BLaER1 (cell line): ENCODE results near the gene GDPD4.

Source experiments
- H3K27ac ChIP-seq: shearing (Covaris generic); formaldehyde crosslinking; 2 replicates; pipeline ENCODE4 v1.8.1; 2022
- H3K27me3 ChIP-seq: shearing (Covaris generic); formaldehyde crosslinking; 2 replicates; pipeline ENCODE4 v1.8.1; 2022
- H3K36me3 ChIP-seq: shearing (Covaris generic); formaldehyde crosslinking; 2 replicates; pipeline ENCODE4 v1.8.1; 2022
- H3K4me1 ChIP-seq: shearing (Covaris generic); formaldehyde crosslinking; 2 replicates; pipeline ENCODE4 v1.8.1; 2022
- H3K4me2 ChIP-seq: shearing (Covaris generic); formaldehyde crosslinking; 2 replicates; pipeline ENCODE4 v1.8.1; 2022
- H3K4me3 ChIP-seq: shearing (Covaris generic); formaldehyde crosslinking; 2 replicates; pipeline ENCODE4 v1.8.1; 2022
- H3K9ac ChIP-seq: shearing (Covaris generic); formaldehyde crosslinking; 2 replicates; pipeline ENCODE4 v1.8.1; 2022
- H3K9me3 ChIP-seq: shearing (Covaris generic); formaldehyde crosslinking; 2 replicates; pipeline ENCODE4 v1.8.1; 2022
- H4K20me1 ChIP-seq: shearing (Covaris generic); formaldehyde crosslinking; 2 replicates; pipeline ENCODE4 v1.8.1; 2022
- Cebpa-rat ChIP-seq: shearing (Covaris generic); IDR thresholded peaks from 2 replicates; pipeline ENCODE4 v1.8.1; 2022

The GDPD4 gene

GRCh38 chr11:77301510-77301909 is at the start of gene GDPD4:
Gene GDPD4, minus strand, starts transcription at chr11:77301686. Its CDS starts 16,549 bp downstream, at chr11:77285137.
- Histone ChIP-seq H3K27me3 (no peaks in the 10 kb centered on the region), H3K9ac (no peak within 1 kb of the TSS), H3K9me3 (no peaks in the 10 kb centered on the region), H3K27ac (no peak within 1 kb of the TSS), H3K4me1 (no peaks in the 10 kb centered on the region), H3K4me2 (no peak within 1 kb of the TSS), H3K36me3 (no peaks in the 10 kb centered on the region), H3K4me3 (no peak within 1 kb of the TSS), H4K20me1 (no peaks in the 10 kb centered on the region)
- no peak for TF ChIP-seq Cebpa-rat

- H3K27me3 ChIP-seq, result no peaks in the 10 kb centered on the region
- no peaks in the 10 kb centered on the region for H3K4me1 ChIP-seq
- no peaks in the 10 kb centered on the region for H4K20me1 ChIP-seq
- H3K27ac ChIP-seq, result no peak overlapping the region
- H3K36me3 ChIP-seq, result peaks cover 69% of the 10 kb centered on the region
- no peaks in the 10 kb centered on the region for H3K9me3 ChIP-seq
- H3K4me3 ChIP-seq, result no peak overlapping the region
- H3K9ac ChIP-seq, result no peak overlapping the region
- no peak for TF ChIP-seq Cebpa-rat
- no peak overlapping the region for H3K4me2 ChIP-seq
These were observed 46.5 kb upstream of the GDPD4 start for GRCh38 chr11:77347948-77348347.

- H3K9me3 ChIP-seq, result no peaks in the 10 kb centered on the region
- H4K20me1 ChIP-seq, result no peaks in the 10 kb centered on the region
- no peak for TF ChIP-seq Cebpa-rat
- H3K27ac ChIP-seq, result no peak overlapping the region
- no peaks in the 10 kb centered on the region for H3K27me3 ChIP-seq
- H3K36me3 ChIP-seq, result peaks cover 71% of the 10 kb centered on the region
- no peak overlapping the region for H3K4me2 ChIP-seq
- H3K4me3 ChIP-seq, result no peak overlapping the region
- H3K4me1 ChIP-seq, result no peaks in the 10 kb centered on the region
- H3K9ac ChIP-seq, result no peak overlapping the region
These were observed 45.6 kb upstream of the GDPD4 start for GRCh38 chr11:77346906-77347603.

GRCh38 chr11:77345621-77346020 is 44.1 kb upstream of the GDPD4 start:
- no peaks in the 10 kb centered on the region for H4K20me1 ChIP-seq
- H3K9ac ChIP-seq, result no peak overlapping the region
- no peak overlapping the region for H3K4me2 ChIP-seq
- H3K4me3 ChIP-seq, result no peak overlapping the region
- peaks cover 85% of the 10 kb centered on the region for H3K36me3 ChIP-seq
- no peaks in the 10 kb centered on the region for H3K27me3 ChIP-seq
- H3K9me3 ChIP-seq, result no peaks in the 10 kb centered on the region
- H3K4me1 ChIP-seq, result no peaks in the 10 kb centered on the region
- H3K27ac ChIP-seq, result no peak overlapping the region
- TF ChIP-seq Cebpa-rat, result no peak

GRCh38 chr11:77340501-77340900 is 39.0 kb upstream of the GDPD4 start:
- no peak overlapping the region for H3K4me2 ChIP-seq
- no peak for TF ChIP-seq Cebpa-rat
- H3K27me3 ChIP-seq, result no peaks in the 10 kb centered on the region
- peaks cover 93% of the 10 kb centered on the region for H3K36me3 ChIP-seq
- H4K20me1 ChIP-seq, result no peaks in the 10 kb centered on the region
- no peak overlapping the region for H3K27ac ChIP-seq
- H3K9me3 ChIP-seq, result no peaks in the 10 kb centered on the region
- no peaks in the 10 kb centered on the region for H3K4me1 ChIP-seq
- H3K4me3 ChIP-seq, result no peak overlapping the region
- no peak overlapping the region for H3K9ac ChIP-seq

GRCh38 chr11:77332259-77332658 is 30.8 kb upstream of the GDPD4 start:
- no peaks in the 10 kb centered on the region for H4K20me1 ChIP-seq
- H3K9me3 ChIP-seq, result peaks cover 8% of the 10 kb centered on the region
- no peaks in the 10 kb centered on the region for H3K4me1 ChIP-seq
- TF ChIP-seq Cebpa-rat, result no peak
- no peak overlapping the region for H3K4me2 ChIP-seq
- H3K27ac ChIP-seq, result no peak overlapping the region
- peaks cover 58% of the 10 kb centered on the region for H3K36me3 ChIP-seq
- no peak overlapping the region for H3K4me3 ChIP-seq
- no peak overlapping the region for H3K9ac ChIP-seq
- H3K27me3 ChIP-seq, result no peaks in the 10 kb centered on the region

GRCh38 chr11:77325159-77325558 is 23.7 kb upstream of the GDPD4 start:
- Histone ChIP-seq H4K20me1 (no peaks in the 10 kb centered on the region), H3K9me3 (no peaks in the 10 kb centered on the region), H3K27ac (no peak overlapping the region), H3K4me1 (no peaks in the 10 kb centered on the region), H3K4me2 (no peak overlapping the region), H3K9ac (no peak overlapping the region), H3K27me3 (no peaks in the 10 kb centered on the region), H3K36me3 (peaks cover 62% of the 10 kb centered on the region), H3K4me3 (no peak overlapping the region)
- no peak for TF ChIP-seq Cebpa-rat

GRCh38 chr11:77324508-77324907 is 23.0 kb upstream of the GDPD4 start:
- H3K27ac ChIP-seq, result no peak overlapping the region
- H3K9ac ChIP-seq, result no peak overlapping the region
- no peaks in the 10 kb centered on the region for H3K9me3 ChIP-seq
- no peak overlapping the region for H3K4me3 ChIP-seq
- no peaks in the 10 kb centered on the region for H4K20me1 ChIP-seq
- no peaks in the 10 kb centered on the region for H3K4me1 ChIP-seq
- no peak overlapping the region for H3K4me2 ChIP-seq
- TF ChIP-seq Cebpa-rat, result no peak
- peaks cover 62% of the 10 kb centered on the region for H3K36me3 ChIP-seq
- H3K27me3 ChIP-seq, result no peaks in the 10 kb centered on the region

- Histone ChIP-seq H3K9me3 (no peaks in the 10 kb centered on the region), H3K36me3 (peaks cover 62% of the 10 kb centered on the region), H3K4me2 (no peak overlapping the region), H3K9ac (no peak overlapping the region), H3K27ac (no peak overlapping the region), H3K27me3 (no peaks in the 10 kb centered on the region), H3K4me1 (no peaks in the 10 kb centered on the region), H4K20me1 (no peaks in the 10 kb centered on the region), H3K4me3 (no peak overlapping the region)
- no peak for TF ChIP-seq Cebpa-rat
These were observed 21.6 kb upstream of the GDPD4 start for GRCh38 chr11:77322926-77323590.

GRCh38 chr11:77322506-77322905 is 21.0 kb upstream of the GDPD4 start:
- Histone ChIP-seq H3K9me3 (no peaks in the 10 kb centered on the region), H3K36me3 (peaks cover 62% of the 10 kb centered on the region), H3K4me2 (no peak overlapping the region), H3K4me1 (no peaks in the 10 kb centered on the region), H3K27me3 (no peaks in the 10 kb centered on the region), H3K9ac (no peak overlapping the region), H3K4me3 (no peak overlapping the region), H3K27ac (no peak overlapping the region), H4K20me1 (no peaks in the 10 kb centered on the region)
- TF ChIP-seq Cebpa-rat, result no peak
